ENCODE data around the gene PPP3CA.

DNA sequence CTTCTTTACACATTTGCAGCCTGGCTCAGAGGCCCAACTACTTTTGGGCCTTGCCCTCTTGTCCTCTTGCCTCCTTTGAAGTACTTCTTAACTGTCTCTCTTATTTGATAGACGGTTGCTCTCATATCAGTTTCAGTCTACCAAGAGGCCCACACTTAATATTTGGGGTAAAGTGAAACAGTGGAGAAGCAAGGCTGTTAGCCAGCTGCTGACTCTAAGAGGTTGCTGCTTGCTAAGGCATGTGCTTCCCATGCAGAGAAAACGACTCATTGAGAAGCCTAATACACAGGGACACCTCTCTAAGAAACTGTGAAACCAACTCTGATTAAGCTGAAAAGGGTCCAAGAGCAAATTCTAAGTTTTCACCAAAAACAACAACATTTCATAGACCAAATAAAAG lies 94.6 kb downstream of the PPP3CA start:
- TF ChIP-seq EZH2 (IDR thresholded peaks at IDR 0.05) (no peak), POLR2AphosphoS5 (IDR thresholded peaks at IDR 0.05; ENCODE audit: borderline replicate concordance, low read depth, low read length) (no peak)

All from SK-N-MC (cell line).